Activated CD4-positive, alpha-beta memory T cell treated with anti-CD3 and anti-CD28 coated beads for 36 hours (primary cell): ENCODE measurements around the gene RTCA. TPM values are rescaled to one million over a fixed set of nuclear protein-coding genes. Genes with fewer than 3 reads are reported as not detected.
A peak's percentile ranks its signal among the peaks of the same experiment; 100 is the strongest.
"Not testable (repeated sequence)": the region's sequence is repeated elsewhere in the genome, so short reads cannot be mapped to it uniquely, and the experiment has no call there.

Experiments
- CTCF ChIA-PET: fragments of 350-600 bp; sonication (Branson Sonifier 250); formaldehyde crosslinking; loops from one replicate; lab custom pipeline; 2021; ENCODE audit warnings: antibody characterized with exemption, inconsistent platforms; lab: Charles Lee
- POLR2A ChIA-PET: fragments of 350-600 bp; sonication (Branson Sonifier 250); formaldehyde crosslinking; loops from one replicate; lab custom pipeline; 2021; ENCODE audit warnings: antibody characterized with exemption; lab: Charles Lee
- DNase-seq: peaks from one replicate; pipeline ENCODE4 v3.0.0-alpha.2; 2020
- H3K27ac Mint-ChIP-seq: one replicate; pipeline ENCODE4 v1.8.0; 2021; ENCODE audit warnings: mixed read lengths
- H3K27me3 Mint-ChIP-seq: one replicate; pipeline ENCODE4 v1.8.0; 2021; ENCODE audit warnings: mixed read lengths
- H3K36me3 Mint-ChIP-seq: one replicate; pipeline ENCODE4 v1.8.0; 2021; ENCODE audit warnings: mixed read lengths
- H3K4me1 Mint-ChIP-seq: one replicate; pipeline ENCODE4 v1.8.0; 2021; ENCODE audit warnings: low read depth, mixed read lengths
- H3K4me3 Mint-ChIP-seq: one replicate; pipeline ENCODE4 v1.8.0; 2021; ENCODE audit warnings: mild to moderate bottlenecking, mixed read lengths
- H3K9me3 Mint-ChIP-seq: one replicate; pipeline ENCODE4 v1.8.0; 2021; ENCODE audit warnings: mixed read lengths
- intact Hi-C: fragments of 100-400 bp; cut with micrococcal nuclease; formaldehyde crosslinking; loops from one replicate; pipeline ENCODE4 v1.15.1; 2023
- total RNA-seq, 2 experiments: library from RNA; stranded (reverse); gene quantifications; one replicate each; pipeline ENCODE4 v1.2.3, GENCODE V29; 2021

The RTCA gene
- total RNA-seq, 2 experiments from 2014 or later, result 56.6 to 58.2 TPM

DNA sequence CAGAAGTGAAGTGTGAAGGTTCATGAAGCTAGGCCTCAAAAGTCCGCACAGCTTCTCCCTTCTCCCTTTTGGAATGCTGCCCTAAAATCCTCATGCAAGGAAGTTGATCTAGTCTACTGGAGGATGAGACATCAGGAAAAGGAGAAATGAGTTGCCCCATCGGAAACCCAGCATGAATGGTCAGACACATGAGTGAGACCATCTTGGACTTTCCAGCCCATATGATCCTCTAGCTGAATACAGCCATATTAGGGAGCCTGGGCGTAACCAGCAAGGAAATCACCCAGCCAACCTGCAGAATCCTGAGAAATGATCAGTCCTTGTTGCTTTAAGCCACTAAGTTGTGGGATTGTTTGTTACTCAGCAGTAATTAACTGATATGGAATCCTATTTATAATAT lies 28.9 kb upstream of the RTCA start:
- DNase-seq, result no peak
- ChIA-PET POLR2A (no interaction called here), CTCF (no interaction called here)
- intact Hi-C loops, result no loop called here
- Mint-ChIP-seq H3K4me1 (peaks cover 2% of the 10 kb centered on the region), H3K27ac (no peak overlapping the region), H3K4me3 (no peak overlapping the region), H3K36me3 (peaks cover 29% of the 10 kb centered on the region), H3K27me3 (no peaks in the 10 kb centered on the region), H3K9me3 (no peaks in the 10 kb centered on the region)

DNA sequence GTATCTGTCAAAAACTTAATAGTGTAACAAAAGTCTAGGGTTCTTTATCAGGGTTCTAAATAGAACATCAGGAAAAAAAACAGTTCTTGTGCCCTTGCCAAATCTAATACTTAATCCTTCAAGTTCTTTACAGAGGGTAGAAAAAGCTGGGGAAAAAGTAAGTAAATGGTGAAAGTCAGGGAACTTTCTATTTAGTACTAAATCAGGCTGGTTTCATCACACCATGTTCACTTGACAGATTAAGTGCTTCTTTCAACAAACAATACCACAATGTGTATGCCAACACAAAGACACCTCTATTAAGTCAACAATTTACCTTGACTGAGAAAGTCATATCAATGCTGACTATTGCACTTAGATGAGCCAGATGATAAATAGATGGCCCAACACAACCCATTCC lies 26.1 kb upstream of the RTCA start:
- no peaks in the 10 kb centered on the region for H3K9me3 Mint-ChIP-seq
- no peak for DNase-seq
- H3K27ac Mint-ChIP-seq, result no peak overlapping the region
- H3K36me3 Mint-ChIP-seq, result peaks cover 18% of the 10 kb centered on the region
- no peak overlapping the region for H3K4me3 Mint-ChIP-seq
- ChIA-PET POLR2A (no interaction called here), CTCF (interaction anchor here (0.6 kb wide), 1 partner anchor 13 kb away, joined by 3 read pairs; no protein-coding TSS in a partner anchor)
- peaks cover 10% of the 10 kb centered on the region for H3K4me1 Mint-ChIP-seq
- intact Hi-C loops, result no loop called here
- no peaks in the 10 kb centered on the region for H3K27me3 Mint-ChIP-seq

DNA sequence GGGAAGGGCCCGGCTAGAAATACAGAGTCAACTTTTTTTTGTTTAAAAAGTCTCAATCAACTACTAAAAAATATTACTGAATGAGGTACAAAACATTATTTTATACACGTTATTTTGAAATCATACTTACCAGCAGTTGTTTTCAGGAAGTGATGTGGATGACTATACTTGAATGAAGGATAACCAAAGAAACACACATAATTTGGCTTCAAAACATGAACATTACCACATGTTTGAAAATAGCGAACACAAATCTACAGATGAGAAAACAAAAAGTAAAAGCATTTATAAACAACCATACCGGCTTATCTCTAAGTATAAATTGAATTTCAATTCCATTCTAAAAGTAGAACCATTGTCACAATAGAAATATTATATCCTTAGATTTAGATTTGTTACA lies 25.4 kb upstream of the RTCA start:
- ChIA-PET POLR2A (no interaction called here), CTCF (no interaction called here)
- DNase-seq, result no peak
- intact Hi-C loops, result no loop called here
- no peak overlapping the region for H3K4me3 Mint-ChIP-seq
- H3K27ac Mint-ChIP-seq, result no peak overlapping the region
- no peaks in the 10 kb centered on the region for H3K9me3 Mint-ChIP-seq
- peaks cover 18% of the 10 kb centered on the region for H3K36me3 Mint-ChIP-seq
- H3K4me1 Mint-ChIP-seq, result peaks cover 12% of the 10 kb centered on the region
- no peaks in the 10 kb centered on the region for H3K27me3 Mint-ChIP-seq

DNA sequence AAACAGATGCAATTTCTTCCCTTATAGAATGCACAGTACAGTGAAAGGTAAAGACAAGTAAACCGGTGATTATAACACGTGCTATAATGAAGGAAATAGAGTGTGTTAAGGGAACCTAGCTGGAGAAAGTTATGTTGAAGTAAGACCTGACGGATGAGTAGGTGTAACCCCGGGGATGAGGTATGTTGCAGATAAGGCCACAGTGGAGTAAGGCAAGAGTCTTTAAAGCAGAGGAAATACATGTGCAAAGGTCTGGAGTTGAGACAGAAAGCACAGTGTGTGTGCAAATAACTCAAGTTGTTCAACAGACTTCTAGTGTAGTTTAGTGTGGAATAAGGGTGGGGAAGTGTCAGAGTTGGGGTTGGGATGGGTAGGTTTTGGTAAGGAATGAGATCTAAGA lies 19.3 kb upstream of the RTCA start:
- H3K36me3 Mint-ChIP-seq, result no peaks in the 10 kb centered on the region
- CTCF ChIA-PET, result no interaction called here
- DNase-seq, result no peak
- no peak overlapping the region for H3K27ac Mint-ChIP-seq
- POLR2A ChIA-PET, result no interaction called here
- H3K27me3 Mint-ChIP-seq, result no peaks in the 10 kb centered on the region
- H3K9me3 Mint-ChIP-seq, result no peaks in the 10 kb centered on the region
- peaks cover 29% of the 10 kb centered on the region for H3K4me1 Mint-ChIP-seq
- H3K4me3 Mint-ChIP-seq, result no peak overlapping the region
- intact Hi-C loops, result no loop called here

DNA sequence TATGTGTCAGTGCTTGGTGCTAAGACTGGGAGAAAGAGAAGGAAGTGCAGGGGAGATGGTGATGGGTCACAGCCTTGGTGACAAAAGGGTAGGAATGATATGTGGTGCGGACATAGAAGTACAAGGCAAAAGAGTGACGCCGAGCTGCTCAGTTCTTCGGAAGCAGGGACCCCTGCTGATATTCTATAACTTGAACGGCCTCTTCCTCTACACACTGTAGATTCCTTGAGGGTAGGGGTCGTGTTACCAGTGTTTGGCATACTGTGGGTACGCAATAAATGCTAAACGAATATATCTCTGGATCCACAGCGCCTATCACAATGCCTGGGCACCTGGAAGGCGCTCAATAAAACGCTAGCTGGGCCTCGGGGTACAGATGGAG lies 16.9 kb upstream of the RTCA start:
- Mint-ChIP-seq H3K4me1 (peaks cover 22% of the 10 kb centered on the region), H3K9me3 (no peaks in the 10 kb centered on the region), H3K27me3 (no peaks in the 10 kb centered on the region), H3K27ac (no peak overlapping the region), H3K36me3 (no peaks in the 10 kb centered on the region), H3K4me3 (no peak overlapping the region)
- CTCF ChIA-PET, result interaction anchor here (0.6 to 1.8 kb wide), 5 partner anchors 17 to 210 kb away, joined by 3 to 7 read pairs (median 3); partner anchors contain the start of gene RTCA
- POLR2A ChIA-PET, result interaction anchor here (0.5 to 2.0 kb wide), 7 partner anchors 11 to 400 kb away, joined by 3 to 15 read pairs (median 3); partner anchors contain the start of genes CDC14A and RTCA
- no peak for DNase-seq
- intact Hi-C loops, result loop anchor here (1.0 kb wide), 5 partner anchors 16 to 211 kb away; partner anchors contain the start of gene TRMT13

DNA sequence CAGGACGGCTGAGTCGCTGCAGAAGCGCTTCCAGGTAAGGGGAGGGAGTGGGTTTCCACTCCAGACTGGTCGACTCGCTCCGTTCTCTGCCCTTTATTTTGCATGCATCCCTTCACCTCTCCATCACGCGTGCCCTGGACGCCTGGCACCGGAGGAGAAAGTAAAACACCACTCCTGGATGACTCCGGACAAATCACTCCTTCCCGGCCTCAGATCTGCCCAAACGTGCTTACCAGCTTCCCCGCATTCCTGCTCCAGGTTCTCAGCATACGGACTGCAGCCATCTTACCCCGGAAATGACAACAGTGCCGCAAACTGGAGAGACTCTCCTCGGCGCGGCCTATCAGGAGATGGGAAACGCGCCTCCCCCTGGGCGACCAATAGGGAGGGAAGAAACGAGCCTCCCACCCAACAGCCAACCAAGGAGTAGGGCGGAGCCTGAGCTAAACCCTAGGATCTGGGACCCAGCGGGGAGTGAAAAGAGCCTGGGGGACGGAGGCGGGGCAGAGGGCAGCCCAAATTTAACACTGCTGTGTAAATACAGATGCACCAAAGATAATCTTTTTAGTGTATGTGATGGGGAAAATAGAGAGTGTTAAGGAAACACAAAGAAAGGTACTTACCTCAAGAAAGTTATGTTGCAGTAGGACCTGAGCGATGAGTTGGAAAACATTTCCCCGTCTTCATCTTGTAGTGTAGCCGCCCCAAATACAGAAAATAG lies 16.3 kb upstream of the RTCA start, which contains the start of gene DBT:
Gene DBT, minus strand, starts transcription at position 298 of the 721 bp plus-strand sequence. Its CDS starts 14 bp downstream, at position 284.
- H3K36me3 Mint-ChIP-seq, result no peaks in the 10 kb centered on the region
- POLR2A ChIA-PET, result interaction anchor here (0.5 to 2.0 kb wide), 7 partner anchors 11 to 400 kb away, joined by 3 to 15 read pairs (median 3); partner anchors contain the start of genes CDC14A and RTCA
- no peak within 1 kb of the TSS for H3K4me3 Mint-ChIP-seq
- CTCF ChIA-PET, result interaction anchor here (0.6 to 1.8 kb wide), 7 partner anchors 17 to 210 kb away, joined by 3 to 7 read pairs (median 3); partner anchors contain the start of gene RTCA
- H3K4me1 Mint-ChIP-seq, result peaks cover 21% of the 10 kb centered on the region
- intact Hi-C loops, result loop anchor here (1.0 kb wide), 5 partner anchors 16 to 211 kb away; partner anchors contain the start of gene TRMT13
- DNase-seq, result peak; percentile 96
- H3K27ac Mint-ChIP-seq, result no peak within 1 kb of the TSS
- no peaks in the 10 kb centered on the region for H3K27me3 Mint-ChIP-seq
- no peaks in the 10 kb centered on the region for H3K9me3 Mint-ChIP-seq

DNA sequence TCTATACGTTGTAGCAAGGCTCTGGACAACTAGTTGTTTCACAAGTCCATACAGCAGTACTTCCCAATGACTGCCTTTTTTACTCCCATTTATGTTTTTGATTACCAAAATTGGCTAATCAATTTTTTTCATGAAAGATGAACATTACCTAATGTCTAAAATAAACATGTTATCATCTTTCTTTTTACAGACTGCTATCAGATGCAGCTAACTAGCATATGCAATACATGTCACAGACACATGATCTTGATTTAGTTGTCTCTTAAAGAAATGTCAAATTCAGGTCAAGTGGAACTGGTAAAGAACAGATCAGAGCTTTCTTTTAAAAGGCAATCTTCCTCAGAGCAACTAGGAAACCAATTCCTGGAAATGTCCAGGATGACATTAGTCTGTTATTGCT lies 15.8 kb upstream of the RTCA start:
- POLR2A ChIA-PET, result interaction anchor here (1.0 to 2.0 kb wide), 3 partner anchors 16 to 103 kb away, joined by 3 to 15 read pairs (median 14); partner anchors contain the start of genes CDC14A and RTCA
- no peak for DNase-seq
- no peak overlapping the region for H3K4me3 Mint-ChIP-seq
- CTCF ChIA-PET, result interaction anchor here (0.7 to 1.8 kb wide), 6 partner anchors 16 to 209 kb away, joined by 3 to 7 read pairs (median 3); partner anchors contain the start of gene RTCA
- peaks cover 19% of the 10 kb centered on the region for H3K4me1 Mint-ChIP-seq
- no peaks in the 10 kb centered on the region for H3K9me3 Mint-ChIP-seq
- intact Hi-C loops, result no loop called here
- no peaks in the 10 kb centered on the region for H3K36me3 Mint-ChIP-seq
- no peak overlapping the region for H3K27ac Mint-ChIP-seq
- no peaks in the 10 kb centered on the region for H3K27me3 Mint-ChIP-seq

DNA sequence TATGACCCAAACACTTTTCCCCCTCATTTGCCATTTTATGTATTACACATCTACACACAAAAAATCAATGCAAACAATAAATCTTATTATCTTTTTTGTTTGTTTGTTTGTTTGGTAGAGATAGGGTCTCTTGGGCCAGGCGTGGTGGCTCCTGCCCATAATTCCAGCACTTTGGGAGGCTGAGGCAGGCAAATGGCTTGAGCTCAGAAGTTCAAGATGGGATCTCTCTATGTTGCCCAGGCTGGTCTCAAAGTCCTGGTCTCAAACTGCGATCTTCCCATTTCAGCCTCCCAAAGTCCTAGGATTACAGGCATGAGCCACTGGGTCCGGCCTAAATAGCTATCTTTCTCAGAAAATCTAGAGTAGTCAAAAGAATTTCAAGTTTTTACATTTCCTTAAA lies 15.2 kb upstream of the RTCA start:
- ChIA-PET POLR2A (no interaction called here), CTCF (interaction anchor here (1.3 to 1.8 kb wide), 2 partner anchors 205 to 208 kb away, joined by 5 to 7 read pairs; no protein-coding TSS in a partner anchor)
- no peaks in the 10 kb centered on the region for H3K36me3 Mint-ChIP-seq
- no peak for DNase-seq
- H3K27me3 Mint-ChIP-seq, result no peaks in the 10 kb centered on the region
- intact Hi-C loops, result no loop called here
- no peak overlapping the region for H3K4me3 Mint-ChIP-seq
- H3K9me3 Mint-ChIP-seq, result no peaks in the 10 kb centered on the region
- no peak overlapping the region for H3K27ac Mint-ChIP-seq
- H3K4me1 Mint-ChIP-seq, result peaks cover 18% of the 10 kb centered on the region

DNA sequence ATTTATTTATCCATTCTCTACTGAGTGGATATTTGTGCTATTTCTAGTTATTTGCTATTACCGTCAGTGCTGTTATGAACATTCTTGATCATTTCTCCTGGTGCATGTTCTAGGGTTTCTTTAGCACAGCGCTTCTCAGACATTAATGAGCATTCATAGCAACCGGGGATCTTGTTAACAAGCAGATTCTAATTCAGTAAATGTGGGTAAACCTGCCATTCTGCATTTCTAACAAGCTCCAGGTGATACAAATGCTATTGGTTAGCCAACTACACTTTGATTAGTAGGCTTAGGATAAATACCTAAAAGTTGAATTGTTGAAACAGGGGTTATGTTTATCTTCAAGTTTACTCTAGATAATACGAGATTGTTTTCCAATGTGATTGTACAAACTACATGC lies 13.1 kb upstream of the RTCA start:
- no peak for DNase-seq
- Mint-ChIP-seq H3K4me3 (no peak overlapping the region), H3K9me3 (no peaks in the 10 kb centered on the region), H3K4me1 (peaks cover 8% of the 10 kb centered on the region), H3K27me3 (no peaks in the 10 kb centered on the region), H3K27ac (no peak overlapping the region), H3K36me3 (no peaks in the 10 kb centered on the region)
- intact Hi-C loops, result no loop called here
- POLR2A ChIA-PET, result no interaction called here
- CTCF ChIA-PET, result interaction anchor here (0.6 kb wide), 1 partner anchor 13 kb away, joined by 3 read pairs; no protein-coding TSS in a partner anchor

DNA sequence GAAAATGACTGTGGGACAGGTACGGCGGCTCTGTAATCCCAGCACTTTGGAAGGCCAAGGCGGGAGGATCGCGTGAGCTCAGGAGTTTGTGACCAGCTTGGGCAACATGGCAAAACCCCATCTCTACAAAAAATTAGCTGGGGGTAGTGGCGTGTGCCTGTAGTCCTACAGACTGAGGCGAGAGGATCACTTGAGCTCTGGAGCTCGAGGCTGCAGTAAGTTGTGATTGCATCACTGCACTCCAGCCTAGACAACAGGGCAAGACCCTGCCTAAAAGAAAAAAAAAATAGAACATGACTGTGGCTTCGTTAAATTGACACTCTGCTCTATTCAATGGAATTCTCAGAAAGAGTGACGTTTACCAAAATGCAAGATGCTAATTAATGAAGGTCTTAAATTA lies 12.5 kb upstream of the RTCA start:
- peaks cover 8% of the 10 kb centered on the region for H3K4me1 Mint-ChIP-seq
- no peaks in the 10 kb centered on the region for H3K9me3 Mint-ChIP-seq

DNA sequence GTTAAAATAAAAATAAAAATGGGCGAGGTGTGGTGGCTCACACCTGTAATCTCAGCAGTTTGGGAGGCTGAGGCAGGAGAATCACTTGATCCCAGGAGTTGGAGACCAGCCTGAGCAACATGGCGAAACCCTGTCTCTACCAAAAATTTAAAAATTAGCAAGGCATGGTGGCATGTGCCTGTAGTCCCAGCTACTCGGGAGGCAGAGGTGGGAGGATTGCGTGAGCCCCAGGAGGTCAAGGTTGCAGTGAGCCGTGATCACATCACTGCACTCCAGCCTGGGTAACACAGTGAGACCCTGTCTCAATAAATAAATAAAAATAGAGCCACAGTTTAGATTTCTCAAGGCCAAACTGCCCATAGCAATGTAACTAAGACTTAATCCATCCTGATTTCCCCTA lies 9.7 kb upstream of the RTCA start:
- H3K27me3 Mint-ChIP-seq, H3K27ac Mint-ChIP-seq, H3K4me1 Mint-ChIP-seq, H3K4me3 Mint-ChIP-seq, DNase-seq, intact Hi-C loops, H3K36me3 Mint-ChIP-seq, H3K9me3 Mint-ChIP-seq, CTCF ChIA-PET: not testable (repeated sequence)
- POLR2A ChIA-PET, result interaction anchor here (0.6 kb wide), 1 partner anchor 187 kb away, joined by 3 read pairs; no protein-coding TSS in a partner anchor

More for the DNA sequence above, 12.5 kb upstream of the RTCA start:
- no peaks in the 10 kb centered on the region for H3K36me3 Mint-ChIP-seq
- ChIA-PET CTCF (interaction anchor here (0.6 kb wide), 1 partner anchor 14 kb away, joined by 3 read pairs; no protein-coding TSS in a partner anchor), POLR2A (interaction anchor here (1.0 kb wide), 1 partner anchor 12 kb away, joined by 3 read pairs; the partner anchor contains the start of gene RTCA)
- no peaks in the 10 kb centered on the region for H3K27me3 Mint-ChIP-seq
- intact Hi-C loops, result no loop called here
- no peak overlapping the region for H3K27ac Mint-ChIP-seq
- no peak overlapping the region for H3K4me3 Mint-ChIP-seq
- DNase-seq, result no peak

DNA sequence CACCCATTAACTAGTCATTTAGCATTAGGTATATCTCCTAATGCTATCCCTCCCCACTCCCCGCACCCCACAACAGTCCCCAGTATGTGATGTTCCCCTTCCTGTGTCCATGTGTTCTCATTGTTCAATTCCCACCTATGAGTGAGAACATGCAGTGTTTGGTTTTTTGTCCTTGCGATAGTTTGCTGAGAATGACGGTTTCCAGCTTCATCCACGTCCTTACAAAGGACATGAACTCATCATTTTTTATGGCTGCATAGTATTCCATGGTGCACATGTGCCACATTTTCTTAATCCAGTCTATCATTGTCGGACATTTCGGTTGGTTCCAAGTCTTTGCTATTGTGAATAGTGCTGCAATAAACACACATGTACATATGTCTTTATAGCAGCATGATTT lies 7.6 kb upstream of the RTCA start:
- H3K9me3 Mint-ChIP-seq, intact Hi-C loops, DNase-seq: not testable (repeated sequence)

More for the DNA sequence above, 7.6 kb upstream of the RTCA start:
- H3K4me1 Mint-ChIP-seq, CTCF ChIA-PET, POLR2A ChIA-PET, H3K4me3 Mint-ChIP-seq, H3K27me3 Mint-ChIP-seq, H3K27ac Mint-ChIP-seq, H3K36me3 Mint-ChIP-seq: not testable (repeated sequence)
